H9 (cell line): ENCODE results near the gene WFS1. TPM values are rescaled to one million over a fixed set of nuclear protein-coding genes. Genes with fewer than 3 reads are reported as not detected.

ENCODE experiments used
- DNase-seq: peaks from one replicate; pipeline ENCODE4 v3.0.0-alpha.2; 2017
- H2AFZ ChIP-seq: one replicate; pipeline ENCODE4 v1.6.1; 2013; ENCODE audit warnings: mild to moderate bottlenecking, low read length, control low read depth, moderate library complexity
- H2AK5ac ChIP-seq: 2 replicates; pipeline ENCODE4 v1.6.1; 2013; ENCODE audit warnings: low read length, control low read depth, mixed read lengths; ENCODE audit not compliant: insufficient read length
- H2BK120ac ChIP-seq: one replicate; pipeline ENCODE4 v1.6.1; 2013; ENCODE audit warnings: low read depth, mild to moderate bottlenecking, low read length, control low read depth, inconsistent platforms; ENCODE audit not compliant: poor library complexity, severe bottlenecking
- H2BK12ac ChIP-seq: 2 replicates; pipeline ENCODE4 v1.6.1; 2013; ENCODE audit warnings: low read length, control low read depth, mixed read lengths, low read depth; ENCODE audit not compliant: insufficient read length
- H2BK15ac ChIP-seq: 2 replicates; pipeline ENCODE4 v1.6.1; 2013; ENCODE audit warnings: low read depth, low read length, control low read depth
- H2BK20ac ChIP-seq: one replicate; pipeline ENCODE4 v1.6.1; 2013; ENCODE audit warnings: low read depth, mild to moderate bottlenecking, low read length, control low read depth, inconsistent platforms; ENCODE audit not compliant: poor library complexity, severe bottlenecking
- H2BK5ac ChIP-seq: 2 replicates; pipeline ENCODE4 v1.6.1; 2013; ENCODE audit warnings: low read length, control low read depth, mixed read lengths; ENCODE audit not compliant: insufficient read length
- H3K14ac ChIP-seq: 2 replicates; pipeline ENCODE4 v1.6.1; 2013; ENCODE audit warnings: low read length, control low read depth; ENCODE audit not compliant: insufficient read depth
- H3K18ac ChIP-seq: 2 replicates; pipeline ENCODE4 v1.6.1; 2013; ENCODE audit warnings: low read depth, mild to moderate bottlenecking, mixed read lengths, low read length, control low read depth; ENCODE audit not compliant: insufficient read length
- H3K23ac ChIP-seq: 2 replicates; pipeline ENCODE4 v1.6.1; 2013; ENCODE audit warnings: low read length, control low read depth, mixed read lengths, low read depth; ENCODE audit not compliant: insufficient read length
- H3K23me2 ChIP-seq: 2 replicates; pipeline ENCODE4 v1.6.1; 2013; ENCODE audit warnings: low read depth, mild to moderate bottlenecking, mixed read lengths, low read length, control low read depth; ENCODE audit not compliant: insufficient read length, poor library complexity, severe bottlenecking
- H3K27ac ChIP-seq: 2 replicates; pipeline ENCODE4 v1.5.1; 2013; ENCODE audit warnings: low read length, control low read depth, mixed read lengths, low read depth; ENCODE audit not compliant: insufficient read length
- H3K27me3 ChIP-seq: 2 replicates; pipeline ENCODE4 v1.6.1; 2013; ENCODE audit warnings: low read length, control low read depth, inconsistent platforms; ENCODE audit not compliant: insufficient read depth
- H3K4ac ChIP-seq: 2 replicates; pipeline ENCODE4 v1.6.1; 2013; ENCODE audit warnings: low read depth, mild to moderate bottlenecking, control low read depth, inconsistent platforms, low read length, moderate library complexity
- H3K4me1 ChIP-seq: 2 replicates; pipeline ENCODE4 v1.6.1; 2013; ENCODE audit warnings: low read length, control low read depth, inconsistent platforms; ENCODE audit not compliant: insufficient read depth
- H3K4me2 ChIP-seq: 2 replicates; pipeline ENCODE4 v1.6.1; 2013; ENCODE audit warnings: low read length, control low read depth, mixed read lengths; ENCODE audit not compliant: insufficient read length, insufficient read depth
- H3K56ac ChIP-seq: 2 replicates; pipeline ENCODE4 v1.6.1; 2013; ENCODE audit warnings: low read depth, mild to moderate bottlenecking, mixed read lengths, low read length, control low read depth; ENCODE audit not compliant: insufficient read length
- H3K79me1 ChIP-seq: 2 replicates; pipeline ENCODE4 v1.6.1; 2013; ENCODE audit warnings: low read depth, mild to moderate bottlenecking, moderate library complexity, low read length, control low read depth, inconsistent platforms; ENCODE audit not compliant: insufficient read depth, poor library complexity, severe bottlenecking
- H3K79me2 ChIP-seq: 2 replicates; pipeline ENCODE4 v1.6.1; 2013; ENCODE audit warnings: low read length, control low read depth, inconsistent platforms; ENCODE audit not compliant: insufficient read depth
- H3K9ac ChIP-seq: 2 replicates; pipeline ENCODE4 v1.6.1; 2013; ENCODE audit warnings: low read length, control low read depth, mixed read lengths; ENCODE audit not compliant: insufficient read length; ENCODE audit errors: extremely low read depth
- H3K9me3 ChIP-seq: one replicate; pipeline ENCODE4 v1.6.1; 2013; ENCODE audit warnings: low read depth, low read length, inconsistent platforms; ENCODE audit not compliant: control insufficient read depth
- H3T11ph ChIP-seq: one replicate; pipeline ENCODE4 v1.6.1; 2013; ENCODE audit warnings: mild to moderate bottlenecking, low read length, control low read depth, inconsistent platforms
- H4K20me1 ChIP-seq: one replicate; pipeline ENCODE4 v1.6.1; 2013; ENCODE audit not compliant: control insufficient read depth, insufficient read length, insufficient read depth
- H4K5ac ChIP-seq: 2 replicates; pipeline ENCODE4 v1.6.1; 2013; ENCODE audit warnings: low read depth, mild to moderate bottlenecking, mixed read lengths, low read length, control low read depth; ENCODE audit not compliant: insufficient read length
- H4K8ac ChIP-seq: replicated peaks from 2 replicates; pipeline ENCODE4 v1.6.1; 2013; ENCODE audit warnings: low read length, control low read depth, mixed read lengths, low read depth; ENCODE audit not compliant: insufficient read length
- H4K91ac ChIP-seq: 2 replicates; pipeline ENCODE4 v1.6.1; 2013; ENCODE audit warnings: low read depth, mild to moderate bottlenecking, moderate library complexity, mixed read lengths, low read length, control low read depth; ENCODE audit not compliant: insufficient read length
- H3K27ac Mint-ChIP-seq, 3 experiments: 2 replicates in 2 of 3; 3 replicates in 1 of 3; pipeline ENCODE4 v1.8.0; 2020 to 2021; ENCODE audit warnings: mixed read lengths in 3 of 3, mild to moderate bottlenecking in 1 of 3, moderate library complexity in 1 of 3
- H3K27me3 Mint-ChIP-seq: 2 replicates; pipeline ENCODE4 v1.8.0; 2021; ENCODE audit warnings: low read depth, mild to moderate bottlenecking, moderate library complexity, mixed read lengths
- H3K36me3 Mint-ChIP-seq, 3 experiments: 2 replicates in 2 of 3; 3 replicates in 1 of 3; pipeline ENCODE4 v1.8.0; 2020 to 2021; ENCODE audit warnings: low read depth in 3 of 3, mixed read lengths in 3 of 3; ENCODE audit not compliant: insufficient read depth in 1 of 3
- H3K4me1 Mint-ChIP-seq, 2 experiments: 2 replicates each; pipeline ENCODE4 v1.8.0; 2020; ENCODE audit warnings: mixed read lengths in 2 of 2
- H3K4me3 Mint-ChIP-seq, 2 experiments: 2 replicates in 1 of 2; 3 replicates in 1 of 2; pipeline ENCODE4 v1.8.0; 2020 to 2021; ENCODE audit warnings: mild to moderate bottlenecking in 2 of 2, mixed read lengths in 2 of 2, moderate library complexity in 1 of 2
- H3K9me3 Mint-ChIP-seq, 2 experiments: 2 replicates in 1 of 2; 3 replicates in 1 of 2; pipeline ENCODE4 v1.8.0; 2020; ENCODE audit warnings: mild to moderate bottlenecking in 2 of 2, mixed read lengths in 2 of 2, moderate library complexity in 1 of 2
- WGBS: extraction: QIAGEN DNeasy Blood & Tissue Kit; methylation state at CpG from one replicate; pipeline ENCODE4 v1.1.7; 2013; ENCODE audit warnings: missing lambda C conversion rate, low lambda C conversion rate, mixed read lengths; ENCODE audit not compliant: insufficient read length; ENCODE audit errors: extremely low coverage; 5-methylcytosine and 5-hydroxymethylcytosine counted together
- total RNA-seq: library from RNA; stranded (reverse); gene quantifications from 2 replicates; pipeline ENCODE4 v1.2.1, GENCODE V29; 2021
- TF ChIP-seq, protein P1 (sequence below): fragments of 200-600 bp; sonication (generic); conservative IDR thresholded peaks from 3 replicates; pipeline ENCODE4 v1.8.0; 2021; ENCODE audit warnings: antibody characterized with exemption, mild to moderate bottlenecking

WFS1 gene
- total RNA-seq, 1 experiment from 2014 or later, result 18.9 TPM

GRCh38 chr4:6336166-6336565 lies 66.5 kb downstream of the WFS1 start:
- peaks cover 10 to 25% of the 10 kb centered on the region in 2 experiments for H3K9me3 Mint-ChIP-seq
- Histone ChIP-seq H2AFZ (no peak overlapping the region), H3K4me1 (no peaks in the 10 kb centered on the region), H4K91ac (no peak overlapping the region), H3K27ac (no peak overlapping the region), H3K9ac (no peak overlapping the region), H3T11ph (no peak overlapping the region), H4K8ac (no peak overlapping the region), H3K56ac (no peak overlapping the region), H4K5ac (no peak overlapping the region), H3K18ac (no peak overlapping the region), H3K14ac (no peak overlapping the region), H2AK5ac (no peak overlapping the region), H3K4me2 (no peak overlapping the region), H3K79me1 (no peaks in the 10 kb centered on the region), H3K27me3 (no peaks in the 10 kb centered on the region), H2BK20ac (no peak overlapping the region), H3K23ac (no peak overlapping the region), H2BK5ac (no peak overlapping the region), H3K9me3 (no peaks in the 10 kb centered on the region), H4K20me1 (no peaks in the 10 kb centered on the region), H3K79me2 (no peaks in the 10 kb centered on the region), H3K4ac (no peak overlapping the region), H3K23me2 (no peaks in the 10 kb centered on the region), H2BK15ac (no peak overlapping the region), H2BK12ac (no peak overlapping the region), H2BK120ac (no peak overlapping the region)
- TF ChIP-seq, protein P1, sequence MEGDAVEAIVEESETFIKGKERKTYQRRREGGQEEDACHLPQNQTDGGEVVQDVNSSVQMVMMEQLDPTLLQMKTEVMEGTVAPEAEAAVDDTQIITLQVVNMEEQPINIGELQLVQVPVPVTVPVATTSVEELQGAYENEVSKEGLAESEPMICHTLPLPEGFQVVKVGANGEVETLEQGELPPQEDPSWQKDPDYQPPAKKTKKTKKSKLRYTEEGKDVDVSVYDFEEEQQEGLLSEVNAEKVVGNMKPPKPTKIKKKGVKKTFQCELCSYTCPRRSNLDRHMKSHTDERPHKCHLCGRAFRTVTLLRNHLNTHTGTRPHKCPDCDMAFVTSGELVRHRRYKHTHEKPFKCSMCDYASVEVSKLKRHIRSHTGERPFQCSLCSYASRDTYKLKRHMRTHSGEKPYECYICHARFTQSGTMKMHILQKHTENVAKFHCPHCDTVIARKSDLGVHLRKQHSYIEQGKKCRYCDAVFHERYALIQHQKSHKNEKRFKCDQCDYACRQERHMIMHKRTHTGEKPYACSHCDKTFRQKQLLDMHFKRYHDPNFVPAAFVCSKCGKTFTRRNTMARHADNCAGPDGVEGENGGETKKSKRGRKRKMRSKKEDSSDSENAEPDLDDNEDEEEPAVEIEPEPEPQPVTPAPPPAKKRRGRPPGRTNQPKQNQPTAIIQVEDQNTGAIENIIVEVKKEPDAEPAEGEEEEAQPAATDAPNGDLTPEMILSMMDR, result no peak
- H3K4me3 Mint-ChIP-seq, result no peak overlapping the region
- peaks cover 19 to 32% of the 10 kb centered on the region in 2 experiments for H3K4me1 Mint-ChIP-seq
- WGBS, result no CpG with 5 or more reads among the region's 13 CpGs
- H3K36me3 Mint-ChIP-seq, result peaks cover 0 to 12% (median 4%) of the 10 kb centered on the region in 3 experiments; a peak in 5 of 7 replicates
- H3K27me3 Mint-ChIP-seq, result peaks cover 16% of the 10 kb centered on the region
- no peak overlapping the region for H3K27ac Mint-ChIP-seq
- DNase-seq, result no peak
